DMS153 treated with DMSO at 0.1 percent for 48 hours (cell line): Measurements from ENCODE around the gene ADAMTS6.
A peak's percentile ranks its signal among the peaks of the same experiment; 100 is the strongest.

Source experiments
- DNase-seq: peaks from one replicate; lab custom pipeline; 2025; ENCODE audit not compliant: unreplicated experiment; lab: John Stamatoyannopoulos, UW

ADAMTS6 gene

GRCh38 chr5:65152131-65152530 is 329.6 kb downstream of the ADAMTS6 start:
- DNase-seq = no peak

GRCh38 chr5:65151614-65152013 is 330.1 kb downstream of the ADAMTS6 start:
- no peak for DNase-seq

- no peak for DNase-seq
Measured at GRCh38 chr5:65150599-65151304, 331.0 kb downstream of the ADAMTS6 start.

- no peak for DNase-seq
Measured at GRCh38 chr5:65149827-65150226, 331.9 kb downstream of the ADAMTS6 start.

- no peak for DNase-seq
Measured at GRCh38 chr5:65144136-65144871, 337.4 kb downstream of the ADAMTS6 start.

- DNase-seq = no peak
Measured at GRCh38 chr5:65142511-65143011, 339.2 kb downstream of the ADAMTS6 start.

- DNase-seq = no peak
Measured at GRCh38 chr5:65142016-65142415, 339.7 kb downstream of the ADAMTS6 start.

- peak; percentile 31 for DNase-seq
Measured at GRCh38 chr5:65141493-65141892, 340.2 kb downstream of the ADAMTS6 start.

GRCh38 chr5:65137631-65138030 is 344.1 kb downstream of the ADAMTS6 start:
- no peak for DNase-seq

- DNase-seq = no peak
Measured at GRCh38 chr5:65133477-65134110, 348.1 kb downstream of the ADAMTS6 start.

GRCh38 chr5:65132386-65132785 is 349.3 kb downstream of the ADAMTS6 start:
- no peak for DNase-seq

- no peak for DNase-seq
Measured at GRCh38 chr5:65128226-65128625, 353.5 kb downstream of the ADAMTS6 start.

GRCh38 chr5:65127161-65127901 is 354.4 kb downstream of the ADAMTS6 start:
- no peak for DNase-seq

GRCh38 chr5:65126542-65127069 is 355.1 kb downstream of the ADAMTS6 start:
- no peak for DNase-seq

GRCh38 chr5:65125591-65126541 is 355.9 kb downstream of the ADAMTS6 start:
- DNase-seq = no peak

- DNase-seq = no peak
Measured at GRCh38 chr5:65121880-65122436, 359.8 kb downstream of the ADAMTS6 start.

- DNase-seq = no peak
Measured at GRCh38 chr5:65120371-65120967, 361.3 kb downstream of the ADAMTS6 start.

GRCh38 chr5:65117525-65117924 is 364.2 kb downstream of the ADAMTS6 start:
- DNase-seq = no peak

GRCh38 chr5:65113771-65114170 is 367.9 kb downstream of the ADAMTS6 start:
- DNase-seq = no peak
